Left lung (tissue), 10 donors: ENCODE results near the gene C3orf33. TPM values are rescaled to one million over a fixed set of nuclear protein-coding genes. Genes with fewer than 3 reads are reported as not detected.
A peak's percentile ranks its signal among the peaks of the same experiment; 100 is the strongest.
"Not testable (repeated sequence)": the region's sequence is repeated elsewhere in the genome, so short reads cannot be mapped to it uniquely, and the experiment has no call there.

Experiments
- ATAC-seq: fragments of 200-7000 bp; cut with Tn5 transposase; one replicate; pipeline ENCODE4 v1.9.1; 2020; ENCODE audit warnings: moderate library complexity
- DNase-seq, 4 donors: peaks; one replicate each; pipeline ENCODE4 v3.0.0-alpha.2; 2013 to 2020
- H3K27ac ChIP-seq, 2 donors: fragments of 200-600 bp; sonication (generic) in 1 of 2; one replicate each; pipeline versions ENCODE4 v1.5.0 to v1.8.0; 2020 to 2021
- H3K27me3 ChIP-seq, 2 donors: fragments of 200-600 bp; sonication (generic) in 1 of 2; one replicate each; pipeline versions ENCODE4 v1.5.0 to v1.8.0; 2020 to 2021
- H3K36me3 ChIP-seq, 2 donors: fragments of 200-600 bp; sonication (generic) in 1 of 2; one replicate each; pipeline versions ENCODE4 v1.5.0 to v1.8.0; 2020 to 2021
- H3K4me1 ChIP-seq, 2 donors: fragments of 200-600 bp; one replicate each; pipeline ENCODE4 v1.8.0; 2021
- H3K4me3 ChIP-seq, 2 donors: fragments of 200-600 bp; sonication (generic) in 1 of 2; one replicate each; pipeline versions ENCODE4 v1.5.0 to v1.8.0; 2020 to 2021; ENCODE audit warnings: mild to moderate bottlenecking in 1 of 2
- H3K9me3 ChIP-seq, 2 donors: fragments of 200-600 bp; sonication (generic) in 1 of 2; one replicate each; pipeline versions ENCODE4 v1.5.0 to v1.8.0; 2020 to 2021
- CTCF ChIP-seq, 2 donors: fragments of 200-600 bp; sonication (generic) in 1 of 2; IDR thresholded peaks; one replicate each; pipeline versions ENCODE4 v1.5.0 to v1.8.0; 2021; ENCODE audit warnings: antibody characterized with exemption in 2 of 2
- intact Hi-C, 2 donors: fragments of 100-400 bp; cut with DNase I; formaldehyde crosslinking; loops; one replicate each; pipeline versions ENCODE4 v1.11.2 to v1.14.2; 2022
- polyA plus RNA-seq, 6 donors: library from polyadenylated mRNA; unstranded; fragments of 120-200 nt; gene quantifications; one replicate each; pipeline ENCODE4 v1.2.1, GENCODE V29; 2013; ENCODE audit not compliant: insufficient read length in 6 of 6
- total RNA-seq, 2 donors: library from RNA; stranded (reverse); fragmentation: NEBNext Ultra II Directional; extraction: Animal tissue kit (Norgen Biotek cat#: 25700); gene quantifications; one replicate each; pipeline ENCODE4 v1.2.1, GENCODE V29; 2021
- donor health status: DM: no; HTN: yes; CAD: no.
- donor health status: DM: no; HTN: no; CAD: no.

C3orf33 gene
- total and polyA plus RNA-seq, 8 donors: 2.6 to 9.9 (median 7.1) TPM

- Histone ChIP-seq H3K4me3 (peak overlapping the region; percentile 78), H3K36me3 (peaks cover 0 to 19% of the 10 kb centered on the region in 2 donors), H3K27ac (no peak overlapping the region), H3K9me3 (no peaks in the 10 kb centered on the region), H3K4me1 (peaks cover 28 to 55% of the 10 kb centered on the region in 2 donors), H3K27me3 (no peaks in the 10 kb centered on the region)
- no peak for DNase-seq
- ATAC-seq: no peak
- intact Hi-C loops: no loop called here
- no peak for TF ChIP-seq CTCF (IDR thresholded peaks at IDR 0.05)
Measured at GRCh38 chr3:155852341-155852740, 46.3 kb upstream of the C3orf33 start.

- Histone ChIP-seq H3K36me3 (peaks cover 0 to 19% of the 10 kb centered on the region in 2 donors), H3K4me1 (peaks cover 28 to 74% of the 10 kb centered on the region in 2 donors)
- ATAC-seq, H3K27me3 ChIP-seq, H3K9me3 ChIP-seq, intact Hi-C loops, H3K27ac ChIP-seq, H3K4me3 ChIP-seq, DNase-seq: not testable (repeated sequence)
Measured at GRCh38 chr3:155849404-155849803, 43.3 kb upstream of the C3orf33 start.

- no peak for TF ChIP-seq CTCF (IDR thresholded peaks at IDR 0.05)
- peaks cover 28 to 74% of the 10 kb centered on the region in 2 donors for H3K4me1 ChIP-seq
- intact Hi-C loops: no loop called here
Measured at GRCh38 chr3:155847993-155848392, 41.9 kb upstream of the C3orf33 start.

DNA sequence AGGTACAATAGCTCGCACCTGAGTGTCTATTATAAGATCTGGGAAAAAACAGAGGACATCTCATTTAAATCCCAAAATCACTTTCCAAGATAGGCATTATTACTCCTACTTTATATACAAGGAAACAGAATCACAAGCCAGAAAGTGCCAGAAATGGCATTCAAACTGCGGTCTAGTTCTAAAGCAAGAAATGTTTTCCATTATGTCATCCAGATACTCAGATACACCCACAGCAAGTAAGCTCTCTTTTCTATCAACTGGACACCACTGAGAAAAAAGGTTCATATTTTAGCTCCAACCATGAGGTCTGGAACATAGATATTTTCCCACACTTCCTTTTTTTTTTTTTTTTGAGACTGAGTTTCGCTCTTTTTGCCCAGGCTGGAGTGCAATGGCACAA lies 40.0 kb upstream of the C3orf33 start:
- intact Hi-C loops: no loop called here
- no peak for TF ChIP-seq CTCF (IDR thresholded peaks at IDR 0.05)
- Histone ChIP-seq H3K27ac (no peak overlapping the region), H3K9me3 (no peaks in the 10 kb centered on the region), H3K36me3 (peaks cover 0 to 20% of the 10 kb centered on the region in 2 donors), H3K4me3 (no peak overlapping the region), H3K4me1 (peaks cover 13 to 57% of the 10 kb centered on the region in 2 donors), H3K27me3 (no peaks in the 10 kb centered on the region)
- DNase-seq (no peak), ATAC-seq (no peak)

More at GRCh38 chr3:155847993-155848392, 41.9 kb upstream of the C3orf33 start:
- Histone ChIP-seq H3K36me3 (peaks cover 0 to 19% of the 10 kb centered on the region in 2 donors), H3K9me3 (no peaks in the 10 kb centered on the region), H3K4me3 (no peak overlapping the region), H3K27ac (no peak overlapping the region), H3K27me3 (no peaks in the 10 kb centered on the region)
- DNase-seq (no peak), ATAC-seq (no peak)

- TF ChIP-seq CTCF (IDR thresholded peaks at IDR 0.05): no peak
- intact Hi-C loops: no loop called here
Measured at GRCh38 chr3:155843569-155843968, 37.5 kb upstream of the C3orf33 start.

More at GRCh38 chr3:155843569-155843968, 37.5 kb upstream of the C3orf33 start:
- Histone ChIP-seq H3K27ac (no peak overlapping the region), H3K4me1 (peaks cover 0 to 31% of the 10 kb centered on the region in 2 donors), H3K36me3 (peaks cover 0 to 19% of the 10 kb centered on the region in 2 donors), H3K4me3 (no peak overlapping the region), H3K27me3 (no peaks in the 10 kb centered on the region), H3K9me3 (no peaks in the 10 kb centered on the region)
- ATAC-seq (no peak), DNase-seq (no peak)
